Measurements from ENCODE around the gene RAD51B. TPM values are rescaled to one million over a fixed set of nuclear protein-coding genes. Genes with fewer than 3 reads are reported as not detected.

Gene RAD51B
- total RNA-seq, 2 donors from 2014 or later = 22.8 to 33.8 TPM

GRCh38 chr14:68521557-68521901 lies 702.0 kb downstream of the RAD51B start:
- no peak for TF ChIP-seq CTCF (conservative IDR thresholded peaks at IDR 0.05)
- Histone ChIP-seq H3K27me3 (ENCODE audit: control insufficient read depth, insufficient read depth, low read length, poor library complexity, severe bottlenecking) (no peaks in the 10 kb centered on the region), H3K9me3 (ENCODE audit: control insufficient read depth, low read length) (no peaks in the 10 kb centered on the region), H3K9ac (ENCODE audit: extremely low read depth, low read length, poor library complexity, severe bottlenecking) (no peak overlapping the region), H3K4me1 (ENCODE audit: control insufficient read depth, insufficient read depth, low read length) (peaks cover 8% of the 10 kb centered on the region), H3K27ac (ENCODE audit: low read depth, low read length) (no peak overlapping the region), H3K36me3 (ENCODE audit: control insufficient read depth, insufficient read depth, low read length) (no peaks in the 10 kb centered on the region), H3K4me3 (ENCODE audit: low read length) (no peak overlapping the region)
- Mint-ChIP-seq H3K4me3 (no peak overlapping the region), H3K9me3 (peaks cover 2% of the 10 kb centered on the region), H3K27ac (peak overlapping the region; percentile 91), H3K27me3 (ENCODE audit: insufficient read depth) (no peaks in the 10 kb centered on the region), H3K36me3 (ENCODE audit: low read depth) (no peaks in the 10 kb centered on the region), H3K4me1 (peaks cover 28% of the 10 kb centered on the region)
- no peak for DNase-seq
- 84 to 86% methylated on average over 1 of the region's 1 CpG for WGBS, 2 experiments (ENCODE audit: insufficient coverage in 1 of 2, insufficient read length in 1 of 2)

GRCh38 chr14:68521961-68522509 lies 702.5 kb downstream of the RAD51B start:
- no peak for TF ChIP-seq CTCF (conservative IDR thresholded peaks at IDR 0.05)
- H3K4me3 ChIP-seq (ENCODE audit: low read length) = no peak overlapping the region
- H3K9me3 ChIP-seq (ENCODE audit: control insufficient read depth, low read length) = no peaks in the 10 kb centered on the region
- no peaks in the 10 kb centered on the region for H3K27me3 ChIP-seq (ENCODE audit: control insufficient read depth, insufficient read depth, low read length, poor library complexity, severe bottlenecking)
- peaks cover 2% of the 10 kb centered on the region for H3K9me3 Mint-ChIP-seq
- 87 to 90% methylated on average over 5 to 8 of the region's 8 CpGs for WGBS, 2 experiments (ENCODE audit: insufficient coverage in 1 of 2, insufficient read length in 1 of 2)
- H3K36me3 ChIP-seq (ENCODE audit: control insufficient read depth, insufficient read depth, low read length) = no peaks in the 10 kb centered on the region
- peak overlapping the region; percentile 49 for H3K27ac Mint-ChIP-seq
- peaks cover 8% of the 10 kb centered on the region for H3K4me1 ChIP-seq (ENCODE audit: control insufficient read depth, insufficient read depth, low read length)
- no peak for DNase-seq
- no peak overlapping the region for H3K4me3 Mint-ChIP-seq
- no peaks in the 10 kb centered on the region for H3K36me3 Mint-ChIP-seq (ENCODE audit: low read depth)
- peaks cover 28% of the 10 kb centered on the region for H3K4me1 Mint-ChIP-seq
- no peaks in the 10 kb centered on the region for H3K27me3 Mint-ChIP-seq (ENCODE audit: insufficient read depth)
- H3K9ac ChIP-seq (ENCODE audit: extremely low read depth, low read length, poor library complexity, severe bottlenecking) = no peak overlapping the region
- H3K27ac ChIP-seq (ENCODE audit: low read depth, low read length) = peak overlapping the region; percentile 27

GRCh38 chr14:68522510-68523325 lies 703.1 kb downstream of the RAD51B start:
- Histone ChIP-seq H3K4me1 (ENCODE audit: control insufficient read depth, insufficient read depth, low read length) (peaks cover 8% of the 10 kb centered on the region), H3K36me3 (ENCODE audit: control insufficient read depth, insufficient read depth, low read length) (no peaks in the 10 kb centered on the region), H3K9ac (ENCODE audit: extremely low read depth, low read length, poor library complexity, severe bottlenecking) (no peak overlapping the region), H3K27me3 (ENCODE audit: control insufficient read depth, insufficient read depth, low read length, poor library complexity, severe bottlenecking) (no peaks in the 10 kb centered on the region), H3K4me3 (ENCODE audit: low read length) (no peak overlapping the region), H3K27ac (ENCODE audit: low read depth, low read length) (peak overlapping the region; percentile 45), H3K9me3 (ENCODE audit: control insufficient read depth, low read length) (no peaks in the 10 kb centered on the region)
- WGBS, 2 experiments (ENCODE audit: insufficient coverage in 1 of 2, insufficient read length in 1 of 2) = 93 to 100% methylated on average over 1 to 5 of the region's 5 CpGs
- peak; percentile 27 for TF ChIP-seq CTCF (conservative IDR thresholded peaks at IDR 0.05)
- Mint-ChIP-seq H3K4me3 (no peak overlapping the region), H3K36me3 (ENCODE audit: low read depth) (no peaks in the 10 kb centered on the region), H3K4me1 (peaks cover 28% of the 10 kb centered on the region), H3K27me3 (ENCODE audit: insufficient read depth) (no peaks in the 10 kb centered on the region), H3K9me3 (peaks cover 2% of the 10 kb centered on the region), H3K27ac (peak overlapping the region; percentile 49)
- DNase-seq = no peak

Data from endodermal cell (in vitro differentiated cells).